Fibroblast of peridontal ligament (primary cell): Measurements from ENCODE around the gene FGFR1OP2.
A peak's percentile ranks its signal among the peaks of the same experiment; 100 is the strongest.
"Not testable (repeated sequence)": the region's sequence is repeated elsewhere in the genome, so short reads cannot be mapped to it uniquely, and the experiment has no call there.

Experiments used
- DNase-seq: peaks from one replicate; pipeline ENCODE4 v3.0.0-alpha.2; 2010; ENCODE audit errors: extremely low read depth

The FGFR1OP2 gene

GRCh38 chr12:26941215-26941594, 2.9 kb downstream of the FGFR1OP2 start:
- DNase-seq: no peak

- no peak for DNase-seq
These were observed 10.0 kb downstream of the FGFR1OP2 start for GRCh38 chr12:26948309-26948708.

GRCh38 chr12:26953447-26953846, 15.2 kb downstream of the FGFR1OP2 start:
- peak; percentile 37 for DNase-seq

GRCh38 chr12:26954027-26954426, 15.8 kb downstream of the FGFR1OP2 start:
- DNase-seq: no peak

GRCh38 chr12:26961391-26961790, 23.1 kb downstream of the FGFR1OP2 start:
- not testable (repeated sequence) for DNase-seq

- no peak for DNase-seq
These were observed 23.5 kb downstream of the FGFR1OP2 start for GRCh38 chr12:26961803-26962202.

GRCh38 chr12:26963413-26963812, 25.1 kb downstream of the FGFR1OP2 start:
- peak; percentile 30 for DNase-seq

GRCh38 chr12:26966842-26967241, 28.6 kb downstream of the FGFR1OP2 start:
- DNase-seq: no peak

- DNase-seq: no peak
These were observed 31.9 kb downstream of the FGFR1OP2 start for GRCh38 chr12:26970136-26970535.

GRCh38 chr12:26971963-26972362, 33.7 kb downstream of the FGFR1OP2 start:
- no peak for DNase-seq

- DNase-seq: no peak
These were observed 38.4 kb downstream of the FGFR1OP2 start for GRCh38 chr12:26976687-26977086.

- no peak for DNase-seq
These were observed 40.5 kb downstream of the FGFR1OP2 start for GRCh38 chr12:26978801-26979200.

GRCh38 chr12:26979733-26980132, 41.5 kb downstream of the FGFR1OP2 start:
- DNase-seq: no peak

- DNase-seq: no peak
These were observed 44.6 kb downstream of the FGFR1OP2 start for GRCh38 chr12:26982866-26983265.

GRCh38 chr12:26987634-26988424, 49.6 kb downstream of the FGFR1OP2 start:
- no peak for DNase-seq

- no peak for DNase-seq
These were observed 50.4 kb downstream of the FGFR1OP2 start for GRCh38 chr12:26988703-26989102.

GRCh38 chr12:26989873-26990272, 51.6 kb downstream of the FGFR1OP2 start:
- no peak for DNase-seq

- no peak for DNase-seq
These were observed 53.6 kb downstream of the FGFR1OP2 start for GRCh38 chr12:26991826-26992225.

GRCh38 chr12:26994109-26994508, 55.8 kb downstream of the FGFR1OP2 start:
- no peak for DNase-seq

- no peak for DNase-seq
These were observed 57.4 kb downstream of the FGFR1OP2 start for GRCh38 chr12:26995706-26996105.

GRCh38 chr12:26997003-26997402, 58.7 kb downstream of the FGFR1OP2 start:
- no peak for DNase-seq

- no peak for DNase-seq
These were observed 62.7 kb downstream of the FGFR1OP2 start for GRCh38 chr12:27000961-27001360.

- no peak for DNase-seq
These were observed 63.4 kb downstream of the FGFR1OP2 start for GRCh38 chr12:27001663-27002062.

- DNase-seq: no peak
These were observed 63.9 kb downstream of the FGFR1OP2 start for GRCh38 chr12:27002141-27002540.
